Naive thymus-derived CD4-positive, alpha-beta T cell (primary cell): ENCODE data around the gene MAP6. TPM values are rescaled to one million over a fixed set of nuclear protein-coding genes. Genes with fewer than 3 reads are reported as not detected.

Source experiments
- ATAC-seq: fragments of 150-1000 bp; cut with Tn5 transposase; 2 replicates; pipeline ENCODE4 v1.10.0; 2021; ENCODE audit warnings: mild to moderate bottlenecking, moderate library complexity
- CTCF ChIA-PET: fragments of 350-600 bp; sonication (Branson Sonifier 250); formaldehyde crosslinking; loops from one replicate; lab custom pipeline; 2021; ENCODE audit warnings: antibody characterized with exemption; lab: Charles Lee
- POLR2A ChIA-PET: fragments of 350-600 bp; sonication (Branson Sonifier 250); formaldehyde crosslinking; loops from one replicate; lab custom pipeline; 2021; ENCODE audit warnings: antibody characterized with exemption, inconsistent platforms; lab: Charles Lee
- DNase-seq, 9 donors: peaks; one replicate each; pipeline versions ENCODE4 v3.0.0 to v3.0.0-alpha.2; 2020 to 2022; ENCODE audit warnings: mixed read lengths in 1 of 9
- H3K27ac ChIP-seq: one replicate; pipeline ENCODE4 v1.7.0; 2013; ENCODE audit warnings: mild to moderate bottlenecking, low read depth, low read length, moderate library complexity
- H3K27me3 ChIP-seq, 2 donors: one replicate each; pipeline ENCODE4 v1.7.0; 2013; ENCODE audit warnings: low read length in 2 of 2, mild to moderate bottlenecking in 2 of 2, moderate library complexity in 2 of 2; ENCODE audit not compliant: control insufficient read depth in 2 of 2, insufficient read depth in 2 of 2
- H3K36me3 ChIP-seq, 3 experiments: 1 replicate in 2 of 3; 2 replicates in 1 of 3; pipeline ENCODE4 v1.7.0; 2013; ENCODE audit warnings: low read length in 3 of 3, mild to moderate bottlenecking in 3 of 3, moderate library complexity in 1 of 3; ENCODE audit not compliant: insufficient read depth in 3 of 3, control insufficient read depth in 2 of 3
- H3K4me1 ChIP-seq, 2 donors: one replicate each; pipeline ENCODE4 v1.7.0; 2013; ENCODE audit warnings: low read length in 2 of 2, mild to moderate bottlenecking in 2 of 2, moderate library complexity in 1 of 2; ENCODE audit not compliant: control insufficient read depth in 2 of 2, insufficient read depth in 2 of 2
- H3K4me3 ChIP-seq: 2 replicates; pipeline ENCODE4 v1.7.0; 2013; ENCODE audit warnings: mild to moderate bottlenecking, low read length
- H3K9me3 ChIP-seq, 3 experiments: 1 replicate in 2 of 3; 2 replicates in 1 of 3; pipeline ENCODE4 v1.7.0; 2013; ENCODE audit warnings: low read length in 3 of 3; ENCODE audit not compliant: control insufficient read depth in 2 of 3
- H3K27ac Mint-ChIP-seq, 9 donors: one replicate each; pipeline ENCODE4 v1.8.0; 2020 to 2022; ENCODE audit warnings: mixed read lengths in 9 of 9, mild to moderate bottlenecking in 8 of 9, moderate library complexity in 5 of 9, inconsistent platforms in 2 of 9
- H3K27me3 Mint-ChIP-seq, 5 donors: one replicate each; pipeline ENCODE4 v1.8.0; 2021 to 2022; ENCODE audit warnings: mixed read lengths in 5 of 5, mild to moderate bottlenecking in 1 of 5
- H3K36me3 Mint-ChIP-seq, 5 donors: one replicate each; pipeline ENCODE4 v1.8.0; 2020 to 2022; ENCODE audit warnings: mixed read lengths in 5 of 5, mild to moderate bottlenecking in 3 of 5, inconsistent platforms in 1 of 5
- H3K4me1 Mint-ChIP-seq, 7 donors: one replicate each; pipeline ENCODE4 v1.8.0; 2020 to 2022; ENCODE audit warnings: mixed read lengths in 7 of 7, mild to moderate bottlenecking in 3 of 7, inconsistent platforms in 1 of 7
- H3K4me3 Mint-ChIP-seq, 10 donors: one replicate each; pipeline ENCODE4 v1.8.0; 2020 to 2022; ENCODE audit warnings: mild to moderate bottlenecking in 10 of 10, mixed read lengths in 10 of 10, moderate library complexity in 6 of 10, inconsistent platforms in 2 of 10
- H3K9me3 Mint-ChIP-seq, 11 donors: one replicate each; pipeline ENCODE4 v1.8.0; 2020 to 2022; ENCODE audit warnings: mixed read lengths in 11 of 11, mild to moderate bottlenecking in 4 of 11, inconsistent platforms in 1 of 11, moderate library complexity in 1 of 11
- intact Hi-C, 2 donors: fragments of 100-400 bp; cut with micrococcal nuclease; formaldehyde crosslinking; loops; one replicate each; pipeline ENCODE4 v1.15.1; 2023
- polyA plus RNA-seq, 2 donors: library from polyadenylated mRNA; unstranded; fragments of 300-500 nt; fragmentation: Illumina TruSeq; gene quantifications; one replicate each; pipeline ENCODE4 v1.2.3, GENCODE V29; 2021
- total RNA-seq, 6 experiments: library from RNA in 5 of 6; stranded (reverse) in 5 of 6; gene quantifications; 1 replicate in 5 of 6; 2 replicates in 1 of 6; pipeline ENCODE4 v1.2.3 and lab custom pipeline; 2021 to 2026

MAP6 gene
- total and polyA plus RNA-seq, 7 experiments from 2014 or later, result 2.7 TPM; not detected in 6

DNA sequence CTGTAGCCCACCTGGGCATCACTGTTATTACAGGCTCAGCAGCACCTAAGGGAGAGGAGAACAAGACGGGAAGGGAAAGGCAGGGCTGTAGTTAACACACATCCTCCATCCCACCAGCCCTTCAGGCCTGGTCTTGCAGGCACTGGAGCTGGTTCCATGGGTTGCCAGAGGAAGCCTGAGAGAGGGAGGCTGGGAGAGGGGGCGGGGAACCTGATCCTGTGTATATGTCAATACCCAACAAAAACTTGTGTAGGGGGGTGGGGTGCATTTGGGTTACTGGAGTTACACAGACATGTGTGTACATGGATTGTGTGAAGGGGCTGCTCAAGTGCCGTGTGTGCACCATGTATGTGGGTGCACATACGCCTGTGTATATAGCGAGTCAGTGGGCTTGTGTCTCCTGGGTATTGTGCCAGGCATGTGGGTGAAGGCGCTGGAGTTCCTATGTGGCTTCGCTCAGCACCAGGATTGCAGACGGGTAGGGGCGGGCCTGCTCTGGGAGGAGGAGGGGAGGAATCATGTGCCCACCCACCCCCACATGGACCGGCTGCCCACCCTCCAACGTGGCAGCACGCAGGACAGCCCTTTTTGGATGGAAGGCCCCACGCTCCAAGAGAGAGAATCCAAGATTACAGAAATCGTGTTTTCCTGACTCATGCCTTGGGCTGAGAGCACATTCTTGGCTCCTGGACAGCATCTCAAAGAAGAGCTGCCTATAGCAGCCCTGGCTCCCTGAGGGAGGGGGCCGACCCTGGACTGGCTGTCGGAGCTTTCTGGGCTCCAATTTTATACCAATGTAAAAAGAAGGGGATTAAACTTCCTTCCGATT lies 111.0 kb downstream of the MAP6 start:
- H3K4me1 Mint-ChIP-seq, result peaks cover 6 to 21% (median 16%) of the 10 kb centered on the region in 7 donors
- no peaks in the 10 kb centered on the region for H3K9me3 ChIP-seq
- H3K36me3 ChIP-seq, result peaks cover 0 to 7% (median 0%) of the 10 kb centered on the region in 3 experiments
- no peaks in the 10 kb centered on the region for H3K27me3 ChIP-seq
- intact Hi-C loops, result no loop called here
- H3K27me3 Mint-ChIP-seq, result peaks cover 0 to 9% (median 0%) of the 10 kb centered on the region in 5 donors
- ATAC-seq, result no peak
- no peaks in the 10 kb centered on the region for H3K36me3 Mint-ChIP-seq
- ChIA-PET CTCF (no interaction called here), POLR2A (no interaction called here)
- no peak for DNase-seq
- H3K9me3 Mint-ChIP-seq, result no peaks in the 10 kb centered on the region
- H3K27ac Mint-ChIP-seq, result no peak overlapping the region
- H3K4me3 ChIP-seq, result no peak overlapping the region
- peaks cover 8 to 12% of the 10 kb centered on the region in 2 donors for H3K4me1 ChIP-seq
- no peak overlapping the region for H3K27ac ChIP-seq
- H3K4me3 Mint-ChIP-seq, result peak overlapping the region in 1 of 10 donors; percentile 35

DNA sequence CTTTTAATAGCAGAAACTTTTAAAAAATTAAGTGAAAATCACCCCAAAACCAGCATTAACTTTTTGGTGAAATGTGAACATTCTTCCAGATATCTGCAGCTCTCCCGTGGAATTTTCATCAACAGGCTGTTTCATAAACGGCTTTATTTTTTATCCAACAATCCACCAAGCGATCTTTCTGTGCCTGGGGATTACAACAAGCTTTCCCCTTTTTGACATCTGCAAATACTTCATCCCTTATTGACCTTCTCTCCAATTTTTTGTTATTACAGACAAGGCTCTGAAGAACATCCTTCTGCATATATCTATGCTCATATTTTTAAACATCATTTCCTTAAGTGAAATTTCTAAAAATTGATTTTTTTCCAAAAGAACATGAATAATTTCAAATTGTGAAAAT lies 112.6 kb downstream of the MAP6 start:
- intact Hi-C loops, result no loop called here
- POLR2A ChIA-PET, result no interaction called here
- Histone ChIP-seq H3K27me3 (no peaks in the 10 kb centered on the region), H3K9me3 (no peaks in the 10 kb centered on the region), H3K27ac (no peak overlapping the region), H3K4me1 (peaks cover 3% of the 10 kb centered on the region in 2 donors), H3K4me3 (no peak overlapping the region), H3K36me3 (no peaks in the 10 kb centered on the region)
- ATAC-seq (no peak), DNase-seq (no peak)
- no peak overlapping the region for H3K4me3 Mint-ChIP-seq
- no peaks in the 10 kb centered on the region for H3K36me3 Mint-ChIP-seq
- CTCF ChIA-PET, result no interaction called here
- H3K4me1 Mint-ChIP-seq, result peaks cover 0 to 7% (median 6%) of the 10 kb centered on the region in 7 donors
- no peaks in the 10 kb centered on the region for H3K9me3 Mint-ChIP-seq
- H3K27ac Mint-ChIP-seq, result no peak overlapping the region
- peaks cover 0 to 9% (median 0%) of the 10 kb centered on the region in 5 donors for H3K27me3 Mint-ChIP-seq

DNA sequence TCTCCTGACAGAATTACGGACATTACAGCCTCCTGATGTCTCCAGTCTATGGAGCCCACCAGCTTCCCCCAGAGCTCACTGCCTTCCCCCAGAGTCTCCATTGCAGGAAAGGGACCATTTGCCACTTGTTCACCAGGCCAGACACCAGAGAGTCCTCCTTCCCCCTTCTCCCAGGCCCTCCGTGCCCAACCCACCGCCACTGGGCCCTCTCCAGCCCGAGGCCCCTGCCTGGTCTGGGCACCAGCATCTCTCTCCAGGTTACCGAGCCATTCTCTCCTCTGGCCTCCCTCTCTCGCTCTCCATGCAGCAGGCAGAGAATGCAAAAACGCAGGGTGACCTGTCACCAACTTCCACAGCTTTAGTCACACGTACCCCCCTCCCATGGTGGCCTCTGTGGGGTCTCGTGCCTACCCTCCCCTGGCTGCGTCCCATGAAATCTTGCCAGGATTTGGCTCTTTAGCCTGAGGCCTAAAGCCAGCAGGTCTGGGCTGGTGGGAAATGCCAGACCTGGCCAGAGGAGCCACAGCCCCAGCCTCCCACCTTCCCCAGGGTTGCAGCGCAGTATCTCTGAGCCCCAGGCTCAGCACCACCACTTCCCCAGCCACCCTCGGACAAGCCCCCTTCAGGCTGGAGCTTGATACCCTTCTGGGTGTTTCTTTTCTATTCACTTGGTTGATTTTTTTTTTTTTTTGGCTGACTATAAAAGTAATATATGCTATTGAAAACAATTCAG lies 113.6 kb downstream of the MAP6 start:
- no peaks in the 10 kb centered on the region for H3K4me1 Mint-ChIP-seq
- DNase-seq (no peak), ATAC-seq (no peak)
- H3K36me3 Mint-ChIP-seq, result no peaks in the 10 kb centered on the region
- no peaks in the 10 kb centered on the region for H3K36me3 ChIP-seq
- CTCF ChIA-PET, result no interaction called here
- intact Hi-C loops, result no loop called here
- H3K27me3 Mint-ChIP-seq, result peaks cover 0 to 9% (median 0%) of the 10 kb centered on the region in 5 donors
- H3K4me3 Mint-ChIP-seq, result no peak overlapping the region
- H3K9me3 Mint-ChIP-seq, result no peaks in the 10 kb centered on the region
- no peaks in the 10 kb centered on the region for H3K9me3 ChIP-seq
- no peak overlapping the region for H3K4me3 ChIP-seq
- H3K27ac ChIP-seq, result no peak overlapping the region
- peak overlapping the region in 3 of 9 donors; percentile 36 to 79 (median 37) for H3K27ac Mint-ChIP-seq
- no peaks in the 10 kb centered on the region for H3K4me1 ChIP-seq
- H3K27me3 ChIP-seq, result no peaks in the 10 kb centered on the region
- POLR2A ChIA-PET, result no interaction called here

DNA sequence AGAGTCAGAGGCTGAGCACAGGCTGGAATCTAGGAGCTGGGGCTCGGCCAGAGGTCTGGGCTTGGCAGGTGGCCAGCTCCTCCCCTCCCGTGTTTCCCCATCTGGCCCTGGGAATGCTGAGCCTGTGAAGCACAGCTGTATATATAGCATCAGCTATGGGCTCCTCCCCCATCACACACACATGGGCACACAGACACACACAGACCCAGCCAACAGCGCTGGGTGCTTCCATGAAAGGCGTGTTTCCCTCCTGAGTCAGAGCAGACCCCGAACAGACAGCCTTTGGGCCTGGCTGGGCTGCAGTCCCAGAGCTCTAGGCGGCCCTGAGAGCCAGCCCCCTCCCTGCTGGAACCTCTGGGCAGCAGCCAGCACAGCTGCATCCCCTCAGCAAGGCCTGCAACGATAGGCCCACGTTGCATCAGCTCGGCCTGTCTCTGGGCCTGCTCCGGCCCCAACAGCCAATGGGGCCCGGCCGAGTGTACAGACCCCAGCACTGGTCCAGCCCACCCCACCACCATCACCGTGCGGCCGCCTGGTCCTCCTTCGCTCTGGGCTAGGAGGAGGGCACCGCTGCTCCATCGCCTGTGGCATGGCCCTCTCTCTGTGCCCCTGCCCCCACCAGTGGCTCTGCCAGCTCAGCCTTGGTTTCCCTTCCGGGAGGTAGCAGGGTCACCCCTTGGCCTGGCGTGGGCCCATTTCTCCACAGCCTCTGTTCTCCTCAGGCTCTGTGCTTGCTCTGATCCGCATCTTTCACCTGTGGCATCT lies 114.4 kb downstream of the MAP6 start:
- no peak overlapping the region for H3K4me3 Mint-ChIP-seq
- intact Hi-C loops, result no loop called here
- no peaks in the 10 kb centered on the region for H3K9me3 Mint-ChIP-seq
- POLR2A ChIA-PET, result no interaction called here
- Histone ChIP-seq H3K27me3 (no peaks in the 10 kb centered on the region), H3K36me3 (no peaks in the 10 kb centered on the region), H3K9me3 (no peaks in the 10 kb centered on the region), H3K27ac (no peak overlapping the region), H3K4me1 (no peaks in the 10 kb centered on the region), H3K4me3 (no peak overlapping the region)
- ATAC-seq (no peak), DNase-seq (no peak)
- peaks cover 0 to 9% (median 0%) of the 10 kb centered on the region in 5 donors for H3K27me3 Mint-ChIP-seq
- peaks cover 0 to 2% (median 0%) of the 10 kb centered on the region in 7 donors for H3K4me1 Mint-ChIP-seq
- H3K36me3 Mint-ChIP-seq, result no peaks in the 10 kb centered on the region
- peak overlapping the region in 2 of 9 donors; percentile 37 to 79 for H3K27ac Mint-ChIP-seq
- CTCF ChIA-PET, result no interaction called here

- intact Hi-C loops, result no loop called here
- DNase-seq (no peak), ATAC-seq (no peak)
- Mint-ChIP-seq H3K27ac (no peak overlapping the region), H3K4me1 (peaks cover 0 to 2% (median 0%) of the 10 kb centered on the region in 7 donors), H3K4me3 (no peak overlapping the region), H3K9me3 (peaks cover 0 to under 1% (median 0%) of the 10 kb centered on the region in 11 donors), H3K36me3 (no peaks in the 10 kb centered on the region), H3K27me3 (peaks cover 0 to 9% (median 0%) of the 10 kb centered on the region in 5 donors)
- CTCF ChIA-PET, result interaction anchor here (0.6 kb wide), 1 partner anchor 844 kb away, joined by 3 read pairs; no protein-coding TSS in a partner anchor
- POLR2A ChIA-PET, result no interaction called here
- Histone ChIP-seq H3K27ac (no peak overlapping the region), H3K27me3 (no peaks in the 10 kb centered on the region), H3K36me3 (no peaks in the 10 kb centered on the region), H3K4me1 (no peaks in the 10 kb centered on the region), H3K9me3 (no peaks in the 10 kb centered on the region), H3K4me3 (no peak overlapping the region)
These were observed 115.0 kb downstream of the MAP6 start for GRCh38 chr11:75553889-75554257.

- CTCF ChIA-PET, result no interaction called here
- no peak for DNase-seq
- no peak overlapping the region for H3K27ac Mint-ChIP-seq
These were observed 115.7 kb downstream of the MAP6 start for GRCh38 chr11:75553182-75553581.

More at GRCh38 chr11:75553182-75553581, 115.7 kb downstream of the MAP6 start:
- Histone ChIP-seq H3K27ac (no peak overlapping the region), H3K36me3 (no peaks in the 10 kb centered on the region), H3K9me3 (no peaks in the 10 kb centered on the region), H3K4me3 (no peak overlapping the region), H3K27me3 (no peaks in the 10 kb centered on the region), H3K4me1 (no peaks in the 10 kb centered on the region)
- peaks cover 0 to 3% (median 0%) of the 10 kb centered on the region in 11 donors for H3K9me3 Mint-ChIP-seq
- H3K27me3 Mint-ChIP-seq, result peaks cover 0 to 9% (median 0%) of the 10 kb centered on the region in 5 donors
- POLR2A ChIA-PET, result no interaction called here
- no peaks in the 10 kb centered on the region for H3K36me3 Mint-ChIP-seq
- H3K4me1 Mint-ChIP-seq, result peaks cover 0 to 2% (median 0%) of the 10 kb centered on the region in 7 donors
- intact Hi-C loops, result no loop called here
- H3K4me3 Mint-ChIP-seq, result no peak overlapping the region
- ATAC-seq, result no peak
